Ammon's horn (tissue), 1 donor: Measurements from ENCODE around the gene ANO10.
"Not testable (repeated sequence)": the region's sequence is repeated elsewhere in the genome, so short reads cannot be mapped to it uniquely, and the experiment has no call there.

ENCODE experiments used
- DNase-seq: peaks from one replicate; pipeline ENCODE4 v3.0.0-alpha.2; 2016; ENCODE audit warnings: low spot score

ANO10 gene

GRCh38 chr3:43372809-43373559 is 248.8 kb downstream of the ANO10 start:
- no peak for DNase-seq

GRCh38 chr3:43372007-43372740 is 249.6 kb downstream of the ANO10 start:
- no peak for DNase-seq

GRCh38 chr3:43371494-43371893 is 250.3 kb downstream of the ANO10 start:
- DNase-seq = no peak

GRCh38 chr3:43370293-43370980 is 251.4 kb downstream of the ANO10 start:
- DNase-seq = no peak

GRCh38 chr3:43369404-43370292 is 252.2 kb downstream of the ANO10 start:
- no peak for DNase-seq

GRCh38 chr3:43366885-43367284 is 254.9 kb downstream of the ANO10 start:
- no peak for DNase-seq

- no peak for DNase-seq
These were observed 255.3 kb downstream of the ANO10 start for GRCh38 chr3:43366481-43366880.

GRCh38 chr3:43365601-43366305 is 256.1 kb downstream of the ANO10 start:
- DNase-seq = no peak

- DNase-seq = no peak
These were observed 256.9 kb downstream of the ANO10 start for GRCh38 chr3:43364926-43365325.

GRCh38 chr3:43364494-43364893 is 257.3 kb downstream of the ANO10 start:
- no peak for DNase-seq

- DNase-seq = no peak
These were observed 258.1 kb downstream of the ANO10 start for GRCh38 chr3:43363621-43364266.

- DNase-seq = no peak
These were observed 258.9 kb downstream of the ANO10 start for GRCh38 chr3:43362961-43363360.

- no peak for DNase-seq
These were observed 259.6 kb downstream of the ANO10 start for GRCh38 chr3:43362183-43362582.

- no peak for DNase-seq
These were observed 260.7 kb downstream of the ANO10 start for GRCh38 chr3:43361077-43361476.

GRCh38 chr3:43356033-43356432 is 265.8 kb downstream of the ANO10 start:
- not testable (repeated sequence) for DNase-seq

- no peak for DNase-seq
These were observed 267.7 kb downstream of the ANO10 start for GRCh38 chr3:43353923-43354670.

GRCh38 chr3:43353393-43353792 is 268.4 kb downstream of the ANO10 start:
- no peak for DNase-seq

GRCh38 chr3:43349716-43350115 is 272.1 kb downstream of the ANO10 start:
- no peak for DNase-seq

GRCh38 chr3:43348852-43349574 is 272.8 kb downstream of the ANO10 start:
- no peak for DNase-seq
